ENCODE results near the gene CELF5. TPM values are rescaled to one million over a fixed set of nuclear protein-coding genes. Genes with fewer than 3 reads are reported as not detected.

CELF5 gene
- total and polyA plus RNA-seq, 2 experiments from 2014 or later, result 5.6 to 10.6 TPM

DNA sequence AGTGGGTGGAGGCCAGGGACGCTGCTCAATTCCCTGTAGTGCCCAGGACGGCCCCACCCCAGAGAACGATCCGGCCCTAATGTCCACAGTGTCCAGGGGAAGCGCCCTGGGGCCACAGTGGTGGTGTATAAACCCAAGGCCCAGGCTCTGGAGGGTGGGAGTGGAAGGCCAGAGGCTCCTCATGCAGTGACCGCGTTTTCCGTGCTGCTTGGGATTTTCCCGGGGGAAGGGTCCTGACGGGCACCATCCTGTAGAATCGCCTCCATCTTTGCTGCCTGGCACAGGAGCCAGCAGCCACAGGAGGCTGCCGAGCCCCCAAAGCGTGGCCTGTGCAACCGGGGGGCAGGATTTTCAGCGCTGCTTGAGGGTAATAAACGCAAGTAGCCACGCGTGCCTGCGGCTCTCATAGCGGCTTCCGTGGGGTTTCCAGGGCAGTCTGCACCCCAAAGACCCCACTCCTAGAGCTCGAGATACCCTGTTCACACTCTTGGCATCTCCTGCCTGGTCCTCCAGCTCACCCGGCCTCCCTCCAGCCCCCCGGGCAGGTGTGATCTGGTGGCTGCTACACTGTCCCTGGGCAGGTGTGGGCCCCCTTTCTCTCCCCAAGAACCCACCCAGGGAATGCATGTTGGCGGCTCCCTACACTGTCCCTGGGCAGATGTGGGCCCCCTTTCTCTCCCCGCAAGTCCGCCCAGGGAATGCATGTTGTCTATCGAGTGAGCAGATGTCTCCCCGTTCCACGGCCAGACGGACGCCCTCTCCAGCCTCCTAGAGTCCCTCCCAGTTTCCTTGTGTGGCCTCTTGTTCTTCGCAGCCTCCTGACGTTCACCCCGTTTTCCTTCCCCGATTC lies 36.6 kb upstream of the CELF5 start:
- DNase-seq (ENCODE audit: low spot score), result no peak

DNA sequence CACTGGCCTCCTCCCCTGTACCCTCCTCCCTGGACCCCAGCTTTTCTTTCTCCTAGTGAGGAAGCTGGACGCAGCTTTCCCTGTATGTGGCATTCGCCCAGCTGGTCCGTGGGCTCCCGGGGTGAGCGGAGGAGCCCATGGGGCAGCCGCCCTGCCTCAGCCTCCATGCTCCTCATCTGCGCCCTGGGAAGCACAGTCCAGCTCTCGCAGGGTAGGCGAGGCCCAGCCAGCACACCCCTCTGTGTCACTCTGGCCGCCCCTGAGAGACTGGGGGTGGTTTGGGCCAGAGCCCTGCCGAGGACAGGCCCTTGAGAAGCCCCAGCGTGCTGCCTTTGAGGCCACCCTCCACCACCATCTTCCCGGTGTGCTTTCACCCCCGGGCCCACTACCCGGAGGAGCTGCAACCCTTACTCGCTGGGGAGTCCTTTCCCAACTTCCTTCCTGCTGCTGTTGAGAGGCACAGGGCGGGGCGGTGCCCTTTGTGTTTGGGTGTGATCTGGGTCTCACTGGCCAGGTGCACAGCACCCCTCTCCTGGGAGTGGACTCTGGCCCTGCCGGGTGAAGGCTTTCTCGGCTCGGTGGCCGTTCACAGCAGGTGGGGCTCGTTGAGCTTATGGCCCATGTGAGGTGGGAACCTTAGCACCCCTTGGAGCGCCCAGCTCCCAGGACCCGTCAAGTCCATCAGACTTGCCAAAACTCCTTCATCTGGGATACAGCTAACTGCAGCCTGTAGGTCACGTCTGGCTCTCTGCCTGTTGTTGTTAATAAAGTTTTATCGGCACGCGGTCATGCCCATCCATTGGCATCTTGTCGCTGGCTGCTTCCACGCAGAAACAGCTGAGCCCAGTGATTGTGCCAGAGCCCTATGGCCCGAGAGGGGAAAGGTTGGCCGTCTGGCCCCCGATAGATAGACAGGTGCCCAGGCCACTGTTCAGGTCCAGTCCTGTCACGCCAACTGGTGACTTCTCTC lies 35.5 kb upstream of the CELF5 start:
- peak overlapping the region; percentile 33; the same call in 1 of the 3 replicates for H3K4me3 Mint-ChIP-seq
- ATAC-seq (no peak), DNase-seq (ENCODE audit: low spot score) (no peak)
- peaks cover 18% of the 10 kb centered on the region for H3K27me3 Mint-ChIP-seq (ENCODE audit: insufficient read depth, low read depth, poor library complexity)
- peaks cover 62% of the 10 kb centered on the region for H3K79me2 ChIP-seq (replicated peaks; ENCODE audit: insufficient read depth)
- no peak overlapping the region for H3K4me3 ChIP-seq
- no peaks in the 10 kb centered on the region for H3K9me2 ChIP-seq (ENCODE audit: insufficient read depth)
- H3K9me3 Mint-ChIP-seq, result no peaks in the 10 kb centered on the region; the same call in 2 of the 3 replicates
- H3K27ac ChIP-seq (ENCODE audit: low read depth), result no peak overlapping the region
- H3K36me3 ChIP-seq (ENCODE audit: insufficient read depth), result no peaks in the 10 kb centered on the region; the same call in 1 of the 2 replicates
- H3K27me3 ChIP-seq (ENCODE audit: insufficient read depth), result no peaks in the 10 kb centered on the region
- H3K36me3 Mint-ChIP-seq (ENCODE audit: low read depth), result peaks cover 8% of the 10 kb centered on the region; the same call in 2 of the 3 replicates
- H3K4me1 Mint-ChIP-seq, result peaks cover 22% of the 10 kb centered on the region
- peak overlapping the region; percentile 32; the same call in 1 of the 2 replicates for H3K4me2 ChIP-seq
- no peak overlapping the region for H2AFZ ChIP-seq
- peaks cover 16% of the 10 kb centered on the region for H4K20me1 ChIP-seq (replicated peaks; ENCODE audit: insufficient read depth)
- H3F3A ChIP-seq (replicated peaks; ENCODE audit: low read depth), result no peaks in the 10 kb centered on the region
- no peak overlapping the region for H3K27ac Mint-ChIP-seq
- H3K4me1 ChIP-seq (ENCODE audit: insufficient read depth), result peaks cover 6% of the 10 kb centered on the region; the same call in 1 of the 2 replicates
- TF ChIP-seq, protein P1, sequence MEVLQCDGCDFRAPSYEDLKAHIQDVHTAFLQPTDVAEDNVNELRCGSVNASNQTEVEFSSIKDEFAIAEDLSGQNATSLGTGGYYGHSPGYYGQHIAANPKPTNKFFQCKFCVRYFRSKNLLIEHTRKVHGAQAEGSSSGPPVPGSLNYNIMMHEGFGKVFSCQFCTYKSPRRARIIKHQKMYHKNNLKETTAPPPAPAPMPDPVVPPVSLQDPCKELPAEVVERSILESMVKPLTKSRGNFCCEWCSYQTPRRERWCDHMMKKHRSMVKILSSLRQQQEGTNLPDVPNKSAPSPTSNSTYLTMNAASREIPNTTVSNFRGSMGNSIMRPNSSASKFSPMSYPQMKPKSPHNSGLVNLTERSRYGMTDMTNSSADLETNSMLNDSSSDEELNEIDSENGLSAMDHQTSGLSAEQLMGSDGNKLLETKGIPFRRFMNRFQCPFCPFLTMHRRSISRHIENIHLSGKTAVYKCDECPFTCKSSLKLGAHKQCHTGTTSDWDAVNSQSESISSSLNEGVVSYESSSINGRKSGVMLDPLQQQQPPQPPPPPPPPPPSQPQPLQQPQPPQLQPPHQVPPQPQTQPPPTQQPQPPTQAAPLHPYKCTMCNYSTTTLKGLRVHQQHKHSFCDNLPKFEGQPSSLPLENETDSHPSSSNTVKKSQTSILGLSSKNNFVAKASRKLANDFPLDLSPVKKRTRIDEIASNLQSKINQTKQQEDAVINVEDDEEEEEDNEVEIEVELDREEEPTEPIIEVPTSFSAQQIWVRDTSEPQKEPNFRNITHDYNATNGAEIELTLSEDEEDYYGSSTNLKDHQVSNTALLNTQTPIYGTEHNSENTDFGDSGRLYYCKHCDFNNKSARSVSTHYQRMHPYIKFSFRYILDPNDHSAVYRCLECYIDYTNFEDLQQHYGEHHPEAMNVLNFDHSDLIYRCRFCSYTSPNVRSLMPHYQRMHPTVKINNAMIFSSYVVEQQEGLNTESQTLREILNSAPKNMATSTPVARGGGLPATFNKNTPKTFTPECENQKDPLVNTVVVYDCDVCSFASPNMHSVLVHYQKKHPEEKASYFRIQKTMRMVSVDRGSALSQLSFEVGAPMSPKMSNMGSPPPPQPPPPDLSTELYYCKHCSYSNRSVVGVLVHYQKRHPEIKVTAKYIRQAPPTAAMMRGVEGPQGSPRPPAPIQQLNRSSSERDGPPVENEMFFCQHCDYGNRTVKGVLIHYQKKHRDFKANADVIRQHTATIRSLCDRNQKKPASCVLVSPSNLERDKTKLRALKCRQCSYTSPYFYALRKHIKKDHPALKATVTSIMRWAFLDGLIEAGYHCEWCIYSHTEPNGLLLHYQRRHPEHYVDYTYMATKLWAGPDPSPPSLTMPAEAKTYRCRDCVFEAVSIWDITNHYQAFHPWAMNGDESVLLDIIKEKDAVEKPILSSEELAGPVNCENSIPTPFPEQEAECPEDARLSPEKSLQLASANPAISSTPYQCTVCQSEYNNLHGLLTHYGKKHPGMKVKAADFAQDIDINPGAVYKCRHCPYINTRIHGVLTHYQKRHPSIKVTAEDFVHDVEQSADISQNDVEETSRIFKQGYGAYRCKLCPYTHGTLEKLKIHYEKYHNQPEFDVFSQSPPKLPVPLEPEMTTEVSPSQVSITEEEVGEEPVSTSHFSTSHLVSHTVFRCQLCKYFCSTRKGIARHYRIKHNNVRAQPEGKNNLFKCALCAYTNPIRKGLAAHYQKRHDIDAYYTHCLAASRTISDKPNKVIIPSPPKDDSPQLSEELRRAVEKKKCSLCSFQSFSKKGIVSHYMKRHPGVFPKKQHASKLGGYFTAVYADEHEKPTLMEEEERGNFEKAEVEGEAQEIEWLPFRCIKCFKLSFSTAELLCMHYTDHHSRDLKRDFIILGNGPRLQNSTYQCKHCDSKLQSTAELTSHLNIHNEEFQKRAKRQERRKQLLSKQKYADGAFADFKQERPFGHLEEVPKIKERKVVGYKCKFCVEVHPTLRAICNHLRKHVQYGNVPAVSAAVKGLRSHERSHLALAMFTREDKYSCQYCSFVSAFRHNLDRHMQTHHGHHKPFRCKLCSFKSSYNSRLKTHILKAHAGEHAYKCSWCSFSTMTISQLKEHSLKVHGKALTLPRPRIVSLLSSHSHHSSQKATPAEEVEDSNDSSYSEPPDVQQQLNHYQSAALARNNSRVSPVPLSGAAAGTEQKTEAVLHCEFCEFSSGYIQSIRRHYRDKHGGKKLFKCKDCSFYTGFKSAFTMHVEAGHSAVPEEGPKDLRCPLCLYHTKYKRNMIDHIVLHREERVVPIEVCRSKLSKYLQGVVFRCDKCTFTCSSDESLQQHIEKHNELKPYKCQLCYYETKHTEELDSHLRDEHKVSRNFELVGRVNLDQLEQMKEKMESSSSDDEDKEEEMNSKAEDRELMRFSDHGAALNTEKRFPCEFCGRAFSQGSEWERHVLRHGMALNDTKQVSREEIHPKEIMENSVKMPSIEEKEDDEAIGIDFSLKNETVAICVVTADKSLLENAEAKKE (CRISPR knock-in tag; IDR thresholded peaks at IDR 0.05), result no peak
- TF ChIP-seq, protein P2, sequence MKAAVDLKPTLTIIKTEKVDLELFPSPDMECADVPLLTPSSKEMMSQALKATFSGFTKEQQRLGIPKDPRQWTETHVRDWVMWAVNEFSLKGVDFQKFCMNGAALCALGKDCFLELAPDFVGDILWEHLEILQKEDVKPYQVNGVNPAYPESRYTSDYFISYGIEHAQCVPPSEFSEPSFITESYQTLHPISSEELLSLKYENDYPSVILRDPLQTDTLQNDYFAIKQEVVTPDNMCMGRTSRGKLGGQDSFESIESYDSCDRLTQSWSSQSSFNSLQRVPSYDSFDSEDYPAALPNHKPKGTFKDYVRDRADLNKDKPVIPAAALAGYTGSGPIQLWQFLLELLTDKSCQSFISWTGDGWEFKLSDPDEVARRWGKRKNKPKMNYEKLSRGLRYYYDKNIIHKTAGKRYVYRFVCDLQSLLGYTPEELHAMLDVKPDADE (IDR thresholded peaks at IDR 0.05), result no peak
- TF ChIP-seq CREB1 (CRISPR knock-in tag; IDR thresholded peaks at IDR 0.05; ENCODE audit: low read depth) (no peak), ZNF331 (CRISPR knock-in tag; IDR thresholded peaks at IDR 0.05; ENCODE audit: low read depth) (no peak), POLR2AphosphoS5 (IDR thresholded peaks at IDR 0.05; ENCODE audit: low read depth) (no peak), ZNF114 (CRISPR knock-in tag; IDR thresholded peaks at IDR 0.05) (no peak)

More for the DNA sequence above, 36.6 kb upstream of the CELF5 start:
- Histone ChIP-seq H3F3A (replicated peaks; ENCODE audit: low read depth) (no peaks in the 10 kb centered on the region), H4K20me1 (replicated peaks; ENCODE audit: insufficient read depth) (peaks cover 16% of the 10 kb centered on the region), H3K36me3 (ENCODE audit: insufficient read depth) (no peaks in the 10 kb centered on the region), H3K4me2 (peak overlapping the region; percentile 93; the same call in 1 of the 2 replicates), H3K27ac (ENCODE audit: low read depth) (no peak overlapping the region), H3K27me3 (ENCODE audit: insufficient read depth) (no peaks in the 10 kb centered on the region), H3K4me3 (no peak overlapping the region; the same call in 1 of the 2 replicates), H3K4me1 (ENCODE audit: insufficient read depth) (peaks cover 6% of the 10 kb centered on the region; the same call in 1 of the 2 replicates), H3K9me2 (ENCODE audit: insufficient read depth) (no peaks in the 10 kb centered on the region), H3K79me2 (replicated peaks; ENCODE audit: insufficient read depth) (peaks cover 56% of the 10 kb centered on the region), H2AFZ (no peak overlapping the region)
- H3K36me3 Mint-ChIP-seq (ENCODE audit: low read depth), result peaks cover 4% of the 10 kb centered on the region; the same call in 2 of the 3 replicates
- peak overlapping the region; percentile 91; the same call in 2 of the 3 replicates for H3K4me3 Mint-ChIP-seq
- H3K27me3 Mint-ChIP-seq (ENCODE audit: insufficient read depth, low read depth, poor library complexity), result peaks cover 18% of the 10 kb centered on the region
- no peaks in the 10 kb centered on the region for H3K9me3 Mint-ChIP-seq
- no peak for ATAC-seq
- no peak for TF ChIP-seq NANOG (IDR thresholded peaks at IDR 0.05; ENCODE audit: borderline replicate concordance)
- TF ChIP-seq JUNB (IDR thresholded peaks at IDR 0.05; ENCODE audit: unreplicated experiment), result no peak
- TF ChIP-seq POLR2AphosphoS5 (IDR thresholded peaks at IDR 0.05; ENCODE audit: low read depth), result no peak
- TF ChIP-seq EZH2 (IDR thresholded peaks at IDR 0.05; ENCODE audit: low read depth, unreplicated experiment), result no peak
- TF ChIP-seq, protein P2 (IDR thresholded peaks at IDR 0.05), result no peak
- TF ChIP-seq ZNF331 (CRISPR knock-in tag; IDR thresholded peaks at IDR 0.05; ENCODE audit: low read depth), result no peak
- no peak for TF ChIP-seq ZNF114 (CRISPR knock-in tag; IDR thresholded peaks at IDR 0.05)
- no peak for TF ChIP-seq CREB1 (CRISPR knock-in tag; IDR thresholded peaks at IDR 0.05; ENCODE audit: low read depth)
- peaks cover 22% of the 10 kb centered on the region for H3K4me1 Mint-ChIP-seq
- no peak overlapping the region for H3K27ac Mint-ChIP-seq

Data from GM23338 (cell line).